Measurements from ENCODE around the gene GNAZ.

Gene GNAZ

GRCh38 chr22:23094695-23095681, 24.7 kb downstream of the GNAZ start:
- no peak for DNase-seq

GRCh38 chr22:23095733-23096342, 25.5 kb downstream of the GNAZ start:
- DNase-seq, result no peak

GRCh38 chr22:23097412-23098229, 27.3 kb downstream of the GNAZ start:
- DNase-seq, result no peak

GRCh38 chr22:23098230-23098705, 27.9 kb downstream of the GNAZ start:
- DNase-seq, result no peak

- no peak for DNase-seq
These were observed 28.6 kb downstream of the GNAZ start for GRCh38 chr22:23098718-23099530.

- DNase-seq, result no peak
These were observed 29.1 kb downstream of the GNAZ start for GRCh38 chr22:23099531-23099804.

- DNase-seq, result no peak
These were observed 29.9 kb downstream of the GNAZ start for GRCh38 chr22:23100124-23100801.

- no peak for DNase-seq
These were observed 31.2 kb downstream of the GNAZ start for GRCh38 chr22:23101524-23101923.

- no peak for DNase-seq
These were observed 31.8 kb downstream of the GNAZ start for GRCh38 chr22:23102002-23102655.

- no peak for DNase-seq
These were observed 32.5 kb downstream of the GNAZ start for GRCh38 chr22:23102776-23103175.

GRCh38 chr22:23103199-23103954, 33.1 kb downstream of the GNAZ start:
- DNase-seq, result no peak

- no peak for DNase-seq
These were observed 34.1 kb downstream of the GNAZ start for GRCh38 chr22:23104187-23104971.

- DNase-seq, result no peak
These were observed 35.0 kb downstream of the GNAZ start for GRCh38 chr22:23105304-23105703.

GRCh38 chr22:23105919-23106318, 35.6 kb downstream of the GNAZ start:
- no peak for DNase-seq

- DNase-seq, result no peak
These were observed 36.0 kb downstream of the GNAZ start for GRCh38 chr22:23106344-23106743.

GRCh38 chr22:23106906-23107367, 36.6 kb downstream of the GNAZ start:
- no peak for DNase-seq

GRCh38 chr22:23107487-23108248, 37.3 kb downstream of the GNAZ start:
- no peak for DNase-seq

GRCh38 chr22:23108249-23109078, 38.1 kb downstream of the GNAZ start:
- no peak for DNase-seq
